GM23338 (cell line): ENCODE data around the gene MYO9B.

Experiments used
- CTCF ChIP-seq, 2 experiments: fragments of 200-600 bp in 1 of 2; sonication (generic) in 1 of 2; conservative IDR thresholded peaks; 2 replicates each; pipeline versions ENCODE4 v1.5.1 to v1.6.1; 2016 to 2017; ENCODE audit warnings: antibody characterized with exemption in 2 of 2, low read depth in 2 of 2, mild to moderate bottlenecking in 2 of 2, moderate library complexity in 1 of 2
- EZH2 ChIP-seq: fragments of 200-600 bp; sonication (generic); IDR thresholded peaks from one replicate; pipeline ENCODE4 v1.8.0; 2017; ENCODE audit warnings: antibody characterized with exemption, mild to moderate bottlenecking, low read depth; ENCODE audit not compliant: unreplicated experiment
- POLR2AphosphoS5 ChIP-seq: IDR thresholded peaks from 2 replicates; pipeline ENCODE4 v1.6.1; 2016; ENCODE audit warnings: antibody characterized with exemption, low read depth

GRCh38 chr19:17160908-17161307 is 85.3 kb downstream of the MYO9B start:
- TF ChIP-seq POLR2AphosphoS5 (no peak), CTCF (conservative IDR thresholded peaks at IDR 0.05; ENCODE audit: low read depth in 2 of 2) (no peak), EZH2 (no peak)
